Middle frontal gyrus (tissue), 1 donor: ENCODE measurements around the gene SMAD3.

Experiments
- DNase-seq: peaks from one replicate; pipeline ENCODE4 v3.0.0-alpha.2; 2015; ENCODE audit warnings: low spot score; ENCODE audit errors: extremely low spot score

SMAD3 gene

GRCh38 chr15:67179411-67179995, 114.1 kb downstream of the SMAD3 start:
- no peak for DNase-seq

- no peak for DNase-seq
These were observed 114.6 kb downstream of the SMAD3 start for GRCh38 chr15:67180035-67180434.

- no peak for DNase-seq
These were observed 115.3 kb downstream of the SMAD3 start for GRCh38 chr15:67180514-67181191.

DNA sequence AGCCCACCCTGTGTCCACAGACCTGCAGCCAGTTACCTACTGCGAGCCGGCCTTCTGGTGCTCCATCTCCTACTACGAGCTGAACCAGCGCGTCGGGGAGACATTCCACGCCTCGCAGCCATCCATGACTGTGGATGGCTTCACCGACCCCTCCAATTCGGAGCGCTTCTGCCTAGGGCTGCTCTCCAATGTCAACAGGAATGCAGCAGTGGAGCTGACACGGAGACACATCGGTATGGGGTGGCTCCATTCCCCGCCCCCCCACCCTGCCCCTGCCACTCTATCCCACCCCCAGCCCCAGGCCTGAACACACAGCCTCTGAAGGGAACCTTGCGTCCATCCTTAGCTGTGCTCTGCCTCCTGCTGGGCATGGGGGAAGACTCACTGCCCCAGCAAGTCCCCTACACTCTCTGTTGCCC, 115.8 kb downstream of the SMAD3 start:
- DNase-seq, result no peak

GRCh38 chr15:67183443-67184169, 118.2 kb downstream of the SMAD3 start:
- no peak for DNase-seq

GRCh38 chr15:67184208-67184925, 119.0 kb downstream of the SMAD3 start:
- no peak for DNase-seq

- DNase-seq, result no peak
These were observed 119.6 kb downstream of the SMAD3 start for GRCh38 chr15:67185051-67185450.

- DNase-seq, result no peak
These were observed 120.3 kb downstream of the SMAD3 start for GRCh38 chr15:67185621-67186225.

GRCh38 chr15:67186226-67186649, 120.8 kb downstream of the SMAD3 start:
- DNase-seq, result no peak

DNA sequence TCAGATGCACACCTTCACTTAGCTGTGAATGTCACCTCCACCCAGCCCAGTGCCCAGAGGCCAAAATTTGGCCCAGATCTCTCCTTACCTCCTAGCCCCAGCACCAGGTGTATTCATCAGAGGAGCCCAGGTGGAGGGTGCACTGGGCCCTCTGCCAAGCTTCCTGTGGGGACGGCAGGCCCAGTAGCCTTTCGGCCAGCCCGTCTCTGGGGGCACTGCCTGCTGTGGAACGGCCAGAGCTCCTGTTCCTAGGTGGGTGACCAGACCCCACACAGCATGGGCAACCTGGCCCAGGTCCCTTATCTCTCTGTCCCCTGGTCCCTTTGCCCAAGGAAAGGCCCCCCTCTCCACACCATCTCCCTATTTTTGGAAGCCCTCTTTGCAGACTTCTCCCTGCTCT, 121.3 kb downstream of the SMAD3 start:
- no peak for DNase-seq

- no peak for DNase-seq
These were observed 122.0 kb downstream of the SMAD3 start for GRCh38 chr15:67187351-67187854.

DNA sequence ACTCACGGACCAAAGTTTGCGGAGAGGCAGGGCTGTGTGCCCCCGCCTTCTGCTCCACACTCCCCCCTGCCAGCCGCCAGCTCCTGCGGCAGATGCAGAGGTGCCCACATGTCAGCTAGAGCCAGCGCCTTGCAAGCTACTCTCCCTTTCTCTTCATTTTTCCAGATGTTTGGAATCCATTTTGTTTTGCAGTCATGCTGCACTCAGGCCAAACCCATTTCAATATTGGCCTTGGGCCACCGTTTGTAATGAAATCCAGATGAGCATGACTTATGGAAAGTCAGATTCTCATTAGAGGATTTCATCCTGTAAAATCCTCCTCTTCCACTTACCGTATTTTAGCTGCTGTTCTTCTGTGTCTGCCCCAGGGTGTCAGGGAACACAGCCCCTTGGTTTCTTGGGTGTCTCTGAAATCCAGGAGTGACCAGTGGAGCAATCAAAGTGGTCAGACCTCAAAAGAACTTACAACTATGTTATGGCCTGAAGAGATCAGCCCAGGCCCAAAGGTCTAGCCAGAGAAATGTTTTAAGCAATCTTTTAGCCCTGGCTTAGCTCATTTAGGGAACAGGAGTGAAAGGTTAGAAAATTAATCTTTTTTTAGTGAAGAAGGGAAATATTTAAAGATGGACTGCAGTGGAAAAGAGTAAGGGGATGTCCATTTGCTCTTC, 123.3 kb downstream of the SMAD3 start:
- no peak for DNase-seq

DNA sequence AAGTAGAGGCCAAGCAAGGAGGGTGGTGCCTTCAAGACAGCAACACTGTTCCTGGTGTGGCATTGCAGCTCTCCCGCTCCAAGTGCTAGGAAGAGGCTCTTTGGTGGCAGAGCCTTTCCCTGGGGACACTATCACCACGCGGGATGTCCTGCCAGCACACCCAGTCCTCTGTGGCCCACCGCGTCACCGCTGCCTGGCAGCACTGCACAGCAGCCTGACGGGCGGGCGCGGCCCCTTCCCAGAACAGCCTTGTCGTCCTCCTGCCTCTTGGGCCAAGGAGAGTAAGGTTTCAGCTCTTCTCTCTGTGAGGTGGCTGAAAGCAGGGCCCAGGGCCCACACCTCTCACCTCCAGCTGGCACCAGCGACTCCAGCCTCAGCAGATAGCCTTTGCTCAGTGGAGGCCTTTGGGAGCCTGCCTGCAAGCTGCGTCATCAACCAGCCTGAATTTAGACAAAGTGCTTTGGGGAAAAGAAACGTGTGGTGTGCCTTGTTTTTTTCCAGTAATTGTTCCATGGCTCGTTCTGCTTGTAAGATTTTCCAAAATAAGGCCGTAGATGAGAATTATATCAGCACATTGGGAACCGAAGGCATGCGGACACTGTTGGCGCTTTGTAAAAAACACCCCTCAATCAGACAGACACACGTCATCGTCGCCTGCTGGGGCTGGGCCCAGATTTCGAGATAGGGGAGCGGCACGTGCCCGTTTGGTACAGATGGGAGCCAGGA, 124.1 kb downstream of the SMAD3 start:
- DNase-seq, result no peak

DNA sequence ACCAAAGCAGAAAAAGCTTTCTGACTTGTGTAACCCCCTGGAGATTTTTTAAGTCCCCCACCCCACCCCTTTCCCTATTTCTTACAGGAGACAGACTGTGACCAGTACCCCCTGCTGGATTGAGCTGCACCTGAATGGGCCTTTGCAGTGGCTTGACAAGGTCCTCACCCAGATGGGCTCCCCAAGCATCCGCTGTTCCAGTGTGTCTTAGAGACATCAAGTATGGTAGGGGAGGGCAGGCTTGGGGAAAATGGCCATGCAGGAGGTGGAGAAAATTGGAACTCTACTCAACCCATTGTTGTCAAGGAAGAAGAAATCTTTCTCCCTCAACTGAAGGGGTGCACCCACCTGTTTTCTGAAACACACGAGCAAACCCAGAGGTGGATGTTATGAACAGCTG, 124.9 kb downstream of the SMAD3 start:
- DNase-seq, result no peak

GRCh38 chr15:67190813-67191212, 125.4 kb downstream of the SMAD3 start:
- DNase-seq, result no peak

DNA sequence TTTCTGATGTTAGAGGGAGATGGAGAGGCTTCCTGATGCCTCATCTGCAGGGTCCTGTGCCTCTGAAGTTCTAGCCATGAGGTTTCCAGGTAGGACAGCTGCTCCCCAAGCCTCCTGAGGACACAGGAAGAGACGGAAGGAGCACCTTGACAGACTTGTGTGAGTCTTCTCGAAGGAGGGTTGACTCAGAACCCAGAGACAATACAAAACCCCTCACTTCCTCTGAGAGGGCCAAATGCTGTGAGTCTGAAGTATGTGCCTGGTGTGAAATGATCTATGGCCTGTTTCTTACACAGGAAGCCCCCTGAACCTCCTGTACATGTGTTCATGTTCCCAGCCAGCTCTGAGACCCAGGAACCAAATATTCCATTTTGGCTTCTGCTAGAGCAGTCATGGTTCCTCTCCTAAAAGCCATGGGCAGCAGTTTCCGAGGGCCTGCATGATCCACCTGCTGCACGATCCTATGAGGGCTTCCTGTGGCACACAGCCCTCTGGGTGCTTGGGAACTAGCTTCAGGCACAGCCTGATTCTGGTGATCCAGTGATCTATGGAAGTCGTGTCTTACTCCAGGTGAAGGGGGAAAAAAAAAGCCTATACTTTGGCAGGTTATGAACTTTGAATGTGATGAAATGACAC, 126.9 kb downstream of the SMAD3 start:
- DNase-seq, result no peak

- DNase-seq, result no peak
These were observed 128.0 kb downstream of the SMAD3 start for GRCh38 chr15:67193223-67193990.

GRCh38 chr15:67194171-67195114, 129.0 kb downstream of the SMAD3 start:
- no peak for DNase-seq
